ENCODE data around the gene PPP1R2C. TPM values are rescaled to one million over a fixed set of nuclear protein-coding genes. Genes with fewer than 3 reads are reported as not detected.
A peak's percentile ranks its signal among the peaks of the same experiment; 100 is the strongest.

Gene PPP1R2C
- total RNA-seq, 1 donor from 2014 or later, result not detected

GRCh38 chrX:42746606-42747005, 31.4 kb downstream of the PPP1R2C start:
- Histone ChIP-seq H3K4me1 (ENCODE audit: insufficient read depth, low read length) (peaks cover 5% of the 10 kb centered on the region), H2AFZ (ENCODE audit: low read depth, low read length) (no peak overlapping the region), H3K27ac (ENCODE audit: low read depth, low read length) (no peak overlapping the region), H3K9ac (ENCODE audit: low read length) (no peak overlapping the region), H3K9me3 (ENCODE audit: insufficient read depth, low read depth, low read length) (no peaks in the 10 kb centered on the region), H3K4me2 (ENCODE audit: low read length) (peak overlapping the region; percentile 7), H3K27me3 (ENCODE audit: insufficient read depth, low read length) (no peaks in the 10 kb centered on the region), H4K20me1 (ENCODE audit: insufficient read depth, low read length) (no peaks in the 10 kb centered on the region), H3K79me2 (ENCODE audit: insufficient read depth, low read length) (no peaks in the 10 kb centered on the region), H3K36me3 (ENCODE audit: insufficient read depth, low read length) (no peaks in the 10 kb centered on the region), H3K4me3 (ENCODE audit: insufficient read depth, low read depth, low read length) (no peak overlapping the region)
- peaks cover 22% of the 10 kb centered on the region for H3K4me1 Mint-ChIP-seq (ENCODE audit: low read depth, unreplicated experiment)
- DNase-seq (ENCODE audit: low read depth) (peak; percentile 86), FAIRE-seq (peak; percentile 96)
- H3K36me3 Mint-ChIP-seq (ENCODE audit: low read depth, unreplicated experiment), result no peaks in the 10 kb centered on the region
- no peak overlapping the region for H3K4me3 Mint-ChIP-seq (ENCODE audit: unreplicated experiment)
- H3K27me3 Mint-ChIP-seq (ENCODE audit: low read depth, unreplicated experiment), result no peaks in the 10 kb centered on the region
- H3K9me3 Mint-ChIP-seq (ENCODE audit: unreplicated experiment), result peaks cover 1% of the 10 kb centered on the region
- TF ChIP-seq EZH2 (IDR thresholded peaks at IDR 0.05; ENCODE audit: insufficient read depth, low read length), result no peak
- TF ChIP-seq, protein P1, sequence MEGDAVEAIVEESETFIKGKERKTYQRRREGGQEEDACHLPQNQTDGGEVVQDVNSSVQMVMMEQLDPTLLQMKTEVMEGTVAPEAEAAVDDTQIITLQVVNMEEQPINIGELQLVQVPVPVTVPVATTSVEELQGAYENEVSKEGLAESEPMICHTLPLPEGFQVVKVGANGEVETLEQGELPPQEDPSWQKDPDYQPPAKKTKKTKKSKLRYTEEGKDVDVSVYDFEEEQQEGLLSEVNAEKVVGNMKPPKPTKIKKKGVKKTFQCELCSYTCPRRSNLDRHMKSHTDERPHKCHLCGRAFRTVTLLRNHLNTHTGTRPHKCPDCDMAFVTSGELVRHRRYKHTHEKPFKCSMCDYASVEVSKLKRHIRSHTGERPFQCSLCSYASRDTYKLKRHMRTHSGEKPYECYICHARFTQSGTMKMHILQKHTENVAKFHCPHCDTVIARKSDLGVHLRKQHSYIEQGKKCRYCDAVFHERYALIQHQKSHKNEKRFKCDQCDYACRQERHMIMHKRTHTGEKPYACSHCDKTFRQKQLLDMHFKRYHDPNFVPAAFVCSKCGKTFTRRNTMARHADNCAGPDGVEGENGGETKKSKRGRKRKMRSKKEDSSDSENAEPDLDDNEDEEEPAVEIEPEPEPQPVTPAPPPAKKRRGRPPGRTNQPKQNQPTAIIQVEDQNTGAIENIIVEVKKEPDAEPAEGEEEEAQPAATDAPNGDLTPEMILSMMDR (IDR thresholded peaks at IDR 0.05; ENCODE audit: insufficient read depth, low read depth, low read length), result no peak
- no peak overlapping the region for H3K27ac Mint-ChIP-seq (ENCODE audit: unreplicated experiment)

DNA sequence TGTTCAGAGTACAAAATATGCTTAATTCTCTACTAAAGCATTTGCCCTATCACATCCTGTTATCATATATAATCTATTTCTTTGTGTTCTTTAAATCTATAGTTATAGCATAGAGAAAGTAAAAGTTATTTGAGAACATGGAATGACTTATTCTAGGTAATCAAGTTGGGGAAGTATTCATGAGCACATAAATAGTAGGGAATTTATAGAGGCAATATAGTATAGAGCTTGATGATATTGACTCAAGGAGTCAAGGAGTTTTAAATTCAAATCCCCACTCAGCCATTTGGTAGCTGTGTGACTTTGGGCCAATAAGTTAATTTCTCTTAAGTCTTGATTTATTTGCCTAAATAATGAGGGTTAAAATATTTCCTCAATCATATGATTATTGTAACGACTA, 37.5 kb downstream of the PPP1R2C start:
- Mint-ChIP-seq H3K27ac (ENCODE audit: unreplicated experiment) (no peak overlapping the region), H3K4me3 (ENCODE audit: unreplicated experiment) (no peak overlapping the region)

GRCh38 chrX:42739741-42740140, 38.2 kb downstream of the PPP1R2C start:
- no peaks in the 10 kb centered on the region for H3K27me3 ChIP-seq (ENCODE audit: insufficient read depth, low read length)
- DNase-seq (ENCODE audit: low read depth) (no peak), FAIRE-seq (peak; percentile 72)
- no peak overlapping the region for H3K4me2 ChIP-seq (ENCODE audit: low read length)
- Mint-ChIP-seq H3K4me1 (ENCODE audit: low read depth, unreplicated experiment) (no peaks in the 10 kb centered on the region), H3K36me3 (ENCODE audit: low read depth, unreplicated experiment) (no peaks in the 10 kb centered on the region), H3K4me3 (ENCODE audit: unreplicated experiment) (no peak overlapping the region), H3K9me3 (ENCODE audit: unreplicated experiment) (no peaks in the 10 kb centered on the region), H3K27me3 (ENCODE audit: low read depth, unreplicated experiment) (peaks cover 2% of the 10 kb centered on the region), H3K27ac (ENCODE audit: unreplicated experiment) (no peak overlapping the region)
- H3K4me1 ChIP-seq (ENCODE audit: insufficient read depth, low read length), result no peaks in the 10 kb centered on the region
- H3K27ac ChIP-seq (ENCODE audit: low read depth, low read length), result no peak overlapping the region
- no peaks in the 10 kb centered on the region for H3K36me3 ChIP-seq (ENCODE audit: insufficient read depth, low read length)
- no peak overlapping the region for H2AFZ ChIP-seq (ENCODE audit: low read depth, low read length)
- no peak for TF ChIP-seq EZH2 (IDR thresholded peaks at IDR 0.05; ENCODE audit: insufficient read depth, low read length)
- TF ChIP-seq, protein P1 (IDR thresholded peaks at IDR 0.05; ENCODE audit: insufficient read depth, low read depth, low read length), result no peak
- H4K20me1 ChIP-seq (ENCODE audit: insufficient read depth, low read length), result no peaks in the 10 kb centered on the region
- no peak overlapping the region for H3K9ac ChIP-seq (ENCODE audit: low read length)
- H3K79me2 ChIP-seq (ENCODE audit: insufficient read depth, low read length), result no peaks in the 10 kb centered on the region
- H3K4me3 ChIP-seq (ENCODE audit: insufficient read depth, low read depth, low read length), result no peak overlapping the region
- no peaks in the 10 kb centered on the region for H3K9me3 ChIP-seq (ENCODE audit: insufficient read depth, low read depth, low read length)

More for the DNA sequence above, 37.5 kb downstream of the PPP1R2C start:
- no peaks in the 10 kb centered on the region for H3K4me1 Mint-ChIP-seq (ENCODE audit: low read depth, unreplicated experiment)
- H3K9ac ChIP-seq (ENCODE audit: low read length), result no peak overlapping the region
- no peak overlapping the region for H3K4me3 ChIP-seq (ENCODE audit: insufficient read depth, low read depth, low read length)
- no peaks in the 10 kb centered on the region for H3K4me1 ChIP-seq (ENCODE audit: insufficient read depth, low read length)
- H2AFZ ChIP-seq (ENCODE audit: low read depth, low read length), result no peak overlapping the region
- peaks cover 2% of the 10 kb centered on the region for H3K27me3 Mint-ChIP-seq (ENCODE audit: low read depth, unreplicated experiment)
- FAIRE-seq (no peak), DNase-seq (ENCODE audit: low read depth) (no peak)
- no peaks in the 10 kb centered on the region for H3K36me3 ChIP-seq (ENCODE audit: insufficient read depth, low read length)
- no peaks in the 10 kb centered on the region for H3K9me3 ChIP-seq (ENCODE audit: insufficient read depth, low read depth, low read length)
- no peaks in the 10 kb centered on the region for H4K20me1 ChIP-seq (ENCODE audit: insufficient read depth, low read length)
- H3K27me3 ChIP-seq (ENCODE audit: insufficient read depth, low read length), result no peaks in the 10 kb centered on the region
- no peak overlapping the region for H3K27ac ChIP-seq (ENCODE audit: low read depth, low read length)
- H3K4me2 ChIP-seq (ENCODE audit: low read length), result no peak overlapping the region
- H3K9me3 Mint-ChIP-seq (ENCODE audit: unreplicated experiment), result no peaks in the 10 kb centered on the region
- no peak for TF ChIP-seq EZH2 (IDR thresholded peaks at IDR 0.05; ENCODE audit: insufficient read depth, low read length)
- TF ChIP-seq, protein P1 (IDR thresholded peaks at IDR 0.05; ENCODE audit: insufficient read depth, low read depth, low read length), result no peak
- no peaks in the 10 kb centered on the region for H3K36me3 Mint-ChIP-seq (ENCODE audit: low read depth, unreplicated experiment)
- no peaks in the 10 kb centered on the region for H3K79me2 ChIP-seq (ENCODE audit: insufficient read depth, low read length)
